ENCODE measurements around the gene KIRREL1.
A peak's percentile ranks its signal among the peaks of the same experiment; 100 is the strongest.

KIRREL1 gene

DNA sequence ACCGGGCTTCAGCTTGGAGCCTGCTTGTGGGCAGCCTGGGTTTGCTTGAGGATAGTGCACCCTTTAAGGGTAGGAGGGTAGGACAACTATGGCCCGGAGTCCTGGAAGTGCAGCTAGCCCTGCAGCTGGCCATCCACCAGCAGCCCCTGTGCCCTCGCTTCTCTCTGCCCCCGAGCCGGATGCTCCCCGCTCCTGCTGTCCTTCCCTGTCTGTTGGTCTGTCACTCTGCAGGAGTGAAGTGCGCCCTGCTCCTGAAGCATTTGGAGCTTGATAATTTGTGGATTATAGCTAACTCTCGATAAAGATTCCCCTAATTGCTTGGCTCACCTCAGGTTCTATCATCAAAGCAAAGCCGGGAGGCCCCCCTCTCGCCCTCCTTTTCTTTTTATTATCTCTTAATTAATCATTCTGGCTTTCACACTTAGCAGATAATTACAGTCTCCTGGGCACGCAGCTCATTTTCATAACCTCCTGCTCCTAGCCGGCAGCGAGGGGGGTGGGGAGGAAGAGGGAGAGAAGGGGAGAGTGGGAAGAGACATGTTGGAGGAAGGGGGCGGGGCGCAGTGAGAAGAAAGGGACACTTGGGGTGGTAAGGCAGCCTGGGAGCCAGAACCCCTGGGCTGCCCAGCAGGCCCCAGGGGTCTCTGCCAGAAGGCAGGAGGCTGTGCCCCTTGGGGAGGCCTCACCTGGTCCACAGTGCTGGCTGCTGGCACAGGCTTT is 14.4 kb downstream of the KIRREL1 start:
- DNase-seq: no peak

DNA sequence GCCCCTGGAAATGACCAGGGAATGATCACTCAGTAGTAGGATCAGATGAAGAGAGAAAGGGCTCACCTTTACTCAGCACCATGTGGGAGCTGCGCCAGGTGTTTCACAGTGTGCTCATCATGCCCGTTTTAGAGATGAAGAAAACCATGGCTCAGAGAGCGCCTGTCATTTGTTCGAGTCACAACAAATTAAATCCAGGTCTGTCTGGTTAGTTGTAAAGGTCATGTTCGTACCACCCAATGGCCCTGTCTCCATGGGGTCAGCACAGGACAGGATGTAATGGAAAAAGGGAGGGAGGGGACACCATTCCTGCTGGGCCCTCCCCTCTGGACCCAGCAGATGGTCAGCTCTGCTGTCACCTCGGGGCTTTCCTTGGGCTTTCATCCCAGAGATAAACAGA is 15.2 kb downstream of the KIRREL1 start:
- DNase-seq: no peak

GRCh38 chr1:158011714-158012113 is 18.3 kb downstream of the KIRREL1 start:
- DNase-seq: no peak

- no peak for DNase-seq
Observed at GRCh38 chr1:158013840-158014730, 20.6 kb downstream of the KIRREL1 start.

DNA sequence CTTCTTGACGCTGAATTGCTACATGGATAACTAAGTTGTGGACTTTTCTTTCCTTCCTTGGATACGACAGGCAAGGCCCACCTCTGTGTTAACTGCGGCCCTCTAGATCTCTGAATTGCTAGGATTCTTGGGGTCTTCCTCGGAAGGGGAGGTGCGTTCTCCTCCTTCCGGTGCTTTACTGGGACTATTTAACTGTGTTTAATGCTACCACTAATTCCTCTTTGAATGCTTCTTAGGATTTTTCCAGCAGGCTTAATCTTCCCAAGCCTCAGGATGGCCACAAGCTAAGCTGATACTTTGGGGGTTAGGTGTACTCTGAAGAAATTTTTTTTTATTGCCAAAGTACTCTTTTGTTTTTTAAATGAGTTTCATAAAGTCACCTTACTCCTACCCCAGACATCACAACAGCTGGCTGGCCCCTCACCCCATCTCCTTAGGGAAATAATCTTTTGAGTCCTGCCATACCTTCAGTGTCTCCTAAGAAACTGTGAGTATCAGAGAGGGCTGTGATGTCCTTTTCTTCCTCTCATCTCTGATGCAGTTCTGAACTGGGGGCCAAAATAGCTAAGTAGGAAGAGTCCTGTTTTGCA is 21.4 kb downstream of the KIRREL1 start:
- DNase-seq: no peak

- DNase-seq: no peak
Observed at GRCh38 chr1:158016651-158017335, 23.3 kb downstream of the KIRREL1 start.

DNA sequence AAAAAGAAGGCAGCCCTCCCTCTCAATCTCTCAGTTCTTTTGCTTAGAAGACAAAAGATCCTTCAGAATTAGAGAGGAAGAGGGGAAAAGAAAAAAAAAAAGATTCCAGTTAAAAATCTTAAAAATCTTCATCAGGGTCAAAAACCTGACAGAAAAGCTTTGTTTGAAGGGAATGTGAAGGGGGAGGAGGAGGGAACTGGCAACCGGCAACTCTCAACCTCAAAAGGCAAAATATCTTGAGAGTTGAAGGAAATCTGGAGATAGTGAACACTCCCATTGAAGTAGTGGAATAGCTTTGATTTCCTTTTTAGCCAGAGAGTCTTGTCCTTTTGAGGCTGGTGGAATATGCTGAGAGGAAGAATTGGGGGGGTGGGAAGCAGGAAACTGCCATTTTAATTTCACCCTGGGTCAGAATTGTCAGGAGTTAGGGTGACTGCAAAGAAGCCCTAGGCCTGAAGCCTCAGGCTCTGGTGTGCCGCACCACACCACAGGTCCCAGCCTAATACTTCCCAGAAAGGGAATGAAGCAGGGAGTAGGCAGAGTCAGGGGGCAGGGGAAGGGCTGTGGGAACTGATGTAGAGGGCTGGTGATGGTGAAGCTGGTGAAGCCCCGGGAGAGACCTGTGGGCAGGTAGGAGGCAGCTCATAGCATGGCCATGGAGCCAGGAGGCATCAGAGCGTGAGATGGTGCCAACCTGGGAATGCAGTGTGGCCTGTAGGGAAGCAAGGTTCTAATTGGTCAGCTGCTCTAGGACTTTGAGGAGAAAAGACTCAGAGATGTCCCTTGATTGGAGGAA is 24.6 kb downstream of the KIRREL1 start:
- DNase-seq: no peak

DNA sequence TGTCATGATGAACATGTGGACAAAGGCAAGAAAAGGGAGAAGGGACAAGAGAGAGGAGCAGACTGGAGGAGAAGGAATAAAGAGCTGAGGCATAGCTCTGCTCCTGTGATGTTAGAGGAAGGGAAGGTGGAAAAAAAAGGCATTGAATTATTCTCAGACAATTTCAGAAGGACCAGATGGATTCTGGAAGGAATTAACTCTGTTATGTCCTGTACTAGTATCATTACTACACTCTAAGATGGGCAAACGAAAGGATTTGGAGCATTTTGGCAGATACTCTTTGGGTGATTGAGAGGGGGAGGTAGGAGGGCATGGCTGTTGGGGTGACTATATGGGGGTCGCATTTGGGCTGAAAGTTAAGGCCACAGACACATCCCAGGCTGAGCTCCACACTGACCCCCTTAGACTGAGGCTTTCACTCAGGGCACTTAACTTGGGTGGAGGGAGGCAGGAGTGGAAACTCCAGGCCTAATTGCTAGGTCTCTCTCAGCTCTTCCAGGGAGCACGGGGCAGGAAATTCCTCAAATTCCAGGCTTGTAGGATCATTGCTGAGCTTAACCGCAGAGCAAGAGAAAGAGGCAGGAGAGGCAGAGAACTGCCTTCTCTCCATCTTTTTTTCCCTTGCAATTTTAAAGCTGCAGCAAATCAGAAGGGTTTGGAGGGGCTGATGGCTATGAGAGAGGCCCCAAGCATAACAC is 25.9 kb downstream of the KIRREL1 start:
- peak; percentile 90 for DNase-seq

GRCh38 chr1:158020259-158020885 is 26.9 kb downstream of the KIRREL1 start:
- DNase-seq: no peak

GRCh38 chr1:158020886-158021620 is 27.6 kb downstream of the KIRREL1 start:
- DNase-seq: no peak

GRCh38 chr1:158021721-158022120 is 28.3 kb downstream of the KIRREL1 start:
- DNase-seq: no peak

DNA sequence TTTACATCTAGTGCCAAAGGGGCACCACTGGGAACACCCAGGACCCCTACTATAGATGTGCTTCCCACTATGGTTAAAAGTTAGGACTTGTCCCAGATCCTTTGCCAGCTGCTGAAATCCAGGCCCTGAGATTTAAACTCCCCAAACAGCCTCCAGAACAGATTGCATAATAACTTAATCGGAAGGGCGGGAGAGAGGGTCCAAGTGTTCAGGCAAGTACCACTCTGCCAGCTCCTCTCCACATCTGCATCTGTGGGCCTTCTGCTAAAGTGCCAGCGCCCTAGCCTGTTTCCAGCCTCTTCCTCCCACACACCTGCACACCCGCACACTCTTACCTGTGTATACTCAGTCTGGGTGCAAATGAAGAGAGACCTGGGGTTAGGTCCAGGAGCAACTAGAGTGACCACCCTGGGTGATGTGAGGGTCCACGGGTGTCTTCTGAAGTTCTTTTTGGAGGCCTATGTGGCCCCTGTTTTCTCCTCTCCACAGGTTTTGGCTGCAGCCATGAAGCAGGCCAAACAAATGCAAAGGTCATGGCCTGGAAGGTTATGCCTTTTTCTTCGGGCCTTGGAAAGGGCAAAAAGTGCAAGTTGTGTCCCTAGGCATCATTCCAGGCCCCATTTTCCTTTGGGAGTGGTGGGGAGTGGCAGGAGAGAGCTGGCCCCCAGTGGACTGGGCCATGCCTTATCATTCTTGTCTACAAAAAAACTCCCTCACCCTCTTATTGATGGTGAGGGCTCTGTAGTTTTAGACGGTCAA is 29.3 kb downstream of the KIRREL1 start:
- DNase-seq: no peak

GRCh38 chr1:158024737-158025136 is 31.3 kb downstream of the KIRREL1 start:
- no peak for DNase-seq

- DNase-seq: no peak
Observed at GRCh38 chr1:158025576-158026230, 32.3 kb downstream of the KIRREL1 start.

GRCh38 chr1:158026651-158027050 is 33.2 kb downstream of the KIRREL1 start:
- no peak for DNase-seq

DNA sequence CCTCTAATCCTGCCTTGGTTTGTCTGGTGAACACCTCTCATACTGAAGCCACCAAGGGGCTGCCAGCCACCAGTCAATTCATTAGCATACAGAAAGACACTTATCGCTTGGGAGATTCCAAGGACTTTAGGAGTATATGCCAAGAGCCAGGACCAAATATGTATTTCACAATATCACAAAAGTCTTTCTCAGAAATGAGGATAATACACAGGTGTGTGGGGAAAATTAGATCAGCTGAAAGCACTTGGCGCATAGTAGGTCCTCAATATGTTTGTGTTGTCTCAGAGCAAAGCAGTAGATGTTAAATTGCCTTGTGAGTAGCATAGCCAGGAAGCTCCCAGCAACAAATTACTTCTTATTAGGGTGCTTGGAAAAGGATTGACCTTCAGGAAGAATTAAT is 34.1 kb downstream of the KIRREL1 start:
- DNase-seq: no peak

GRCh38 chr1:158028969-158029368 is 35.5 kb downstream of the KIRREL1 start:
- no peak for DNase-seq

DNA sequence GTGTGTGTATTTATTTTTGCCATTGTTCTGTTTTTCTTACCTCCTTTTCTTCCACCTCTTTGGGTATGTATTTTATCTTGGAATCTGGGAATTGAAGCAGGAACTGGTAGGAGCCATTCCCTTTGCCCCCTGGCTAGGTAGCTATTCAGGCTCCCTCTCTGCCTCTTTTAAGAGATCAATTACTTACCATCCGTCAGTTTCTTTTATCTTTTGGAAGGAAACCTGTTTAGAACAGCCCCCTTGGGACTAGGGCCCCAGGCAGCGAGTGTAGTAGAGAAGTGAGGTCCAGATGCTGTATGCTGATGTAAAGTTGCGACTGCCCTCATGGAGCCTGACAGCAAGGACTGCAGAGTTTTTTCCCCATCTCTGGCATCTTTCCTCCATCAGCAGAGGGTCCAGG is 41.6 kb downstream of the KIRREL1 start:
- no peak for DNase-seq

GRCh38 chr1:158035976-158036583 is 42.6 kb downstream of the KIRREL1 start:
- DNase-seq: no peak

Measured in right hindlimb (tissue), 1 donor.